Heart right ventricle (tissue), 16 donors: ENCODE results near the gene STRIP1. TPM values are rescaled to one million over a fixed set of nuclear protein-coding genes. Genes with fewer than 3 reads are reported as not detected.
"Not testable (repeated sequence)": the region's sequence is repeated elsewhere in the genome, so short reads cannot be mapped to it uniquely, and the experiment has no call there.

Experiments
- ATAC-seq, 8 donors: fragments of 200-7000 bp; cut with Tn5 transposase; one replicate each; pipeline ENCODE4 v1.9.1; 2020; ENCODE audit warnings: mild to moderate bottlenecking in 8 of 8, moderate library complexity in 8 of 8, moderate number of reproducible peaks in 1 of 8
- DNase-seq, 2 donors: peaks; one replicate each; pipeline ENCODE4 v3.0.0-alpha.2; 2020
- H3K27ac ChIP-seq, 10 donors: fragments of 200-600 bp; sonication (generic) in 2 of 10; one replicate each; pipeline versions ENCODE4 v1.5.0 to v1.8.0; 2020 to 2022; ENCODE audit warnings: mild to moderate bottlenecking in 3 of 10
- H3K27me3 ChIP-seq, 7 donors: fragments of 200-600 bp; one replicate each; pipeline ENCODE4 v1.8.0; 2021 to 2022; ENCODE audit warnings: mild to moderate bottlenecking in 2 of 7
- H3K36me3 ChIP-seq, 9 donors: fragments of 200-600 bp; sonication (generic) in 1 of 9; one replicate each; pipeline versions ENCODE4 v1.5.0 to v1.8.0; 2020 to 2022; ENCODE audit warnings: mild to moderate bottlenecking in 2 of 9
- H3K4me1 ChIP-seq, 9 donors: fragments of 200-600 bp; sonication (generic) in 1 of 9; one replicate each; pipeline versions ENCODE4 v1.5.0 to v1.8.0; 2020 to 2022; ENCODE audit warnings: mild to moderate bottlenecking in 4 of 9
- H3K4me3 ChIP-seq, 10 donors: fragments of 200-600 bp; sonication (generic) in 2 of 10; one replicate each; pipeline versions ENCODE4 v1.5.0 to v1.8.0; 2020 to 2022; ENCODE audit warnings: mild to moderate bottlenecking in 7 of 10, moderate library complexity in 2 of 10
- H3K9me3 ChIP-seq, 11 donors: fragments of 200-600 bp in 10 of 11; sonication (generic) in 2 of 11; one replicate each; pipeline versions ENCODE4 v1.5.0 to v1.8.0; 2013 to 2022; ENCODE audit warnings: mild to moderate bottlenecking in 2 of 11, control low read depth in 1 of 11, moderate library complexity in 1 of 11
- CTCF ChIP-seq, 9 donors: fragments of 200-600 bp; sonication (generic) in 2 of 9; IDR thresholded peaks; one replicate each; pipeline versions ENCODE4 v1.5.0 to v1.8.0; 2021 to 2022; ENCODE audit warnings: antibody characterized with exemption in 9 of 9, mild to moderate bottlenecking in 5 of 9, moderate library complexity in 1 of 9
- WGBS, 2 donors: extraction: QIAGEN DNeasy Blood & Tissue Kit; methylation state at CpG; one replicate each; pipeline ENCODE4 v1.1.7; 2013; ENCODE audit warnings: inconsistent platforms in 1 of 2; 5-methylcytosine and 5-hydroxymethylcytosine counted together
- intact Hi-C, 10 donors: fragments of 100-400 bp; cut with DNase I; formaldehyde crosslinking; loops; one replicate each; pipeline versions ENCODE4 v1.11.1 to v1.14.2; 2022
- polyA plus RNA-seq, 2 donors: library from polyadenylated mRNA; stranded (reverse); fragments of 200-250 nt; gene quantifications; one replicate each; pipeline ENCODE4 v1.2.3, GENCODE V29; 2013
- total RNA-seq, 10 donors: library from RNA; stranded (reverse); fragmentation: NEBNext Ultra II Directional in 3 of 10; extraction: Animal tissue kit (Norgen Biotek cat#: 25700) in 3 of 10; gene quantifications; one replicate each; pipeline versions ENCODE4 v1.2.1 to v1.2.4, GENCODE V29; 2021 to 2023
- donor health status: Arrhythmogenic right ventricular cardiomyopathy.
- donor health status: ischemic (EF 13 %, LVEDD 7.1; RV severe dilation, severe dysfunction).
- donor health status: healthy with polysubstance abuse.
- donor health status: DM: no; HTN: yes; CAD: no.
- donor health status: DM: no; HTN: no; CAD: no.
- donor health status: ischemic (EF 25% LVEDD 6.9; RV normal size, moderate dysfunction).
- donor health status: ischemic (EF 25% LVEDD 5.7; RV mildly dilated, moderate dysfunction).
- donor health status: healthy.
- donor health status: DM: yes; HTN: yes; CAD: no.
- donor health status: Ischemic cardiomyopathy.
- donor health status: ischemic (EF 35%, LVEDD 5.7; RV mildly dilated, moderate dysfunction).
- donor health status: nonischemic (EF 11% LVEDD 7.7; RV severe dilation, severe dysfunction).
- donor health status: DM: yes; HTN: yes; CAD: no.
- donor health status: PGD.
- donor health status: ischemic (EF 29% LVEDD 5.4; RV normal size, mild dysfunction).
- donor health status: nonischemic (EF 23%, LVEDD 6.1; RV moderate dilation, normal function).

STRIP1 gene
- total and polyA plus RNA-seq, 12 donors: 10.3 to 23.2 (median 18.5) TPM

- H3K9me3 ChIP-seq: no peaks in the 10 kb centered on the region
- no peak for ATAC-seq
- no peak for TF ChIP-seq CTCF (IDR thresholded peaks at IDR 0.05)
- H3K27ac ChIP-seq: no peak overlapping the region
- no peaks in the 10 kb centered on the region for H3K4me1 ChIP-seq
- 93 to 94% methylated on average over 9 of the region's 9 CpGs for WGBS, 2 donors
- H3K4me3 ChIP-seq: no peak overlapping the region
- intact Hi-C loops: no loop called here
- H3K36me3 ChIP-seq: peaks cover 3 to 100% (median 91%) of the 10 kb centered on the region in 9 donors
- DNase-seq: no peak
- no peaks in the 10 kb centered on the region for H3K27me3 ChIP-seq
Measured at GRCh38 chr1:110018396-110018795, 16.0 kb upstream of the STRIP1 start.

- no peak for DNase-seq
- intact Hi-C loops: no loop called here
- no peak for TF ChIP-seq CTCF (IDR thresholded peaks at IDR 0.05)
- Histone ChIP-seq H3K4me3 (no peak overlapping the region), H3K27me3 (no peaks in the 10 kb centered on the region), H3K36me3 (peaks cover 3 to 100% (median 93%) of the 10 kb centered on the region in 9 donors), H3K27ac (no peak overlapping the region), H3K4me1 (no peaks in the 10 kb centered on the region), H3K9me3 (no peaks in the 10 kb centered on the region)
- ATAC-seq: no peak
- 89 to 92% methylated on average over 1 of the region's 1 CpG for WGBS, 2 donors
Measured at GRCh38 chr1:110019770-110020169, 14.7 kb upstream of the STRIP1 start.

GRCh38 chr1:110021285-110021684, 13.1 kb upstream of the STRIP1 start:
- no peak for TF ChIP-seq CTCF (IDR thresholded peaks at IDR 0.05)
- no peaks in the 10 kb centered on the region for H3K9me3 ChIP-seq
- no peak overlapping the region for H3K4me3 ChIP-seq
- no peaks in the 10 kb centered on the region for H3K4me1 ChIP-seq
- no peak overlapping the region for H3K27ac ChIP-seq
- ATAC-seq (no peak), DNase-seq (no peak)
- peaks cover 3 to 95% (median 78%) of the 10 kb centered on the region in 9 donors for H3K36me3 ChIP-seq
- intact Hi-C loops: no loop called here
- no peaks in the 10 kb centered on the region for H3K27me3 ChIP-seq
- 92% methylated on average over 3 of the region's 3 CpGs for WGBS, 2 donors

GRCh38 chr1:110024613-110025012, 9.8 kb upstream of the STRIP1 start:
- WGBS, 2 donors: 95% methylated on average over 4 of the region's 4 CpGs
- no peak overlapping the region for H3K27ac ChIP-seq
- no peaks in the 10 kb centered on the region for H3K27me3 ChIP-seq
- no peak for DNase-seq
- intact Hi-C loops: no loop called here
- H3K4me3 ChIP-seq: no peak overlapping the region
- no peak for ATAC-seq
- H3K4me1 ChIP-seq: peaks cover 0 to 3% (median 0%) of the 10 kb centered on the region in 9 donors
- no peaks in the 10 kb centered on the region for H3K9me3 ChIP-seq
- no peak for TF ChIP-seq CTCF (IDR thresholded peaks at IDR 0.05)
- peaks cover 0 to 61% (median 45%) of the 10 kb centered on the region in 9 donors for H3K36me3 ChIP-seq

GRCh38 chr1:110030687-110031086, 3.7 kb upstream of the STRIP1 start:
- H3K27me3 ChIP-seq, ATAC-seq, H3K9me3 ChIP-seq, DNase-seq, H3K36me3 ChIP-seq: not testable (repeated sequence)
- peaks cover 0 to 28% (median 11%) of the 10 kb centered on the region in 9 donors for H3K4me1 ChIP-seq
- whole genome bisulfite sequencing, 2 donors: 74 to 78% methylated on average over 4 of the region's 4 CpGs
- H3K27ac ChIP-seq: peak overlapping the region in 2 of 10 donors; percentile 2 to 67
- H3K4me3 ChIP-seq: peak overlapping the region in 4 of 10 donors; percentile 11 to 23 (median 14)
- intact Hi-C loops: loop anchor here in 1 of 10 donors (5.0 kb wide), 1 partner anchor 77 kb away; no protein-coding TSS in a partner anchor
